WTC11 (cell line): ENCODE measurements around the gene SIN3A. TPM values are rescaled to one million over a fixed set of nuclear protein-coding genes. Genes with fewer than 3 reads are reported as not detected.

Experiments used
- ATAC-seq: fragments of 200-7000 bp; cut with Tn5 transposase; 2 replicates; pipeline ENCODE4 v1.10.0; 2021; ENCODE audit warnings: mild to moderate bottlenecking, moderate library complexity
- CTCF ChIA-PET: fragments of 300-600 bp; sonication (Branson Sonifier 250); formaldehyde crosslinking; loops from one replicate; lab custom pipeline; 2021; ENCODE audit warnings: antibody characterized with exemption; lab: Charles Lee
- POLR2A ChIA-PET: fragments of 350-600 bp; sonication (Branson Sonifier 250); formaldehyde crosslinking; loops from one replicate; lab custom pipeline; 2021; ENCODE audit warnings: antibody characterized with exemption; lab: Charles Lee
- DNase-seq: peaks from one replicate; pipeline ENCODE4 v3.0.0; 2021; ENCODE audit warnings: low spot score
- H3K27ac Mint-ChIP-seq: 2 replicates; pipeline ENCODE4 v1.8.0; 2021; ENCODE audit warnings: mixed read lengths
- H3K27me3 Mint-ChIP-seq: 2 replicates; pipeline ENCODE4 v1.8.0; 2021; ENCODE audit warnings: low read depth, mild to moderate bottlenecking, moderate library complexity, mixed read lengths
- H3K36me3 Mint-ChIP-seq: 2 replicates; pipeline ENCODE4 v1.8.0; 2021; ENCODE audit warnings: mixed read lengths
- H3K4me1 Mint-ChIP-seq: 2 replicates; pipeline ENCODE4 v1.8.0; 2022; ENCODE audit warnings: mixed read lengths
- H3K4me3 Mint-ChIP-seq: 2 replicates; pipeline ENCODE4 v1.8.0; 2021; ENCODE audit warnings: mild to moderate bottlenecking, moderate library complexity, mixed read lengths
- H3K9me3 Mint-ChIP-seq: 2 replicates; pipeline ENCODE4 v1.8.0; 2021; ENCODE audit warnings: mixed read lengths
- EMX1 ChIP-seq: fragments of 250-450 bp; sonication (Bioruptor Pico); IDR thresholded peaks from 2 replicates; pipeline ENCODE4 v1.8.0; 2021; ENCODE audit warnings: mild to moderate bottlenecking
- FOXK1 ChIP-seq: sonication (generic); formaldehyde crosslinking; IDR thresholded peaks from 2 replicates; pipeline ENCODE4 v1.8.0; 2022; ENCODE audit warnings: mild to moderate bottlenecking, moderate library complexity, missing genetic modification reagents
- FOXP1 ChIP-seq: sonication (generic); formaldehyde crosslinking; IDR thresholded peaks from 2 replicates; pipeline ENCODE4 v1.8.0; 2022; ENCODE audit warnings: missing genetic modification reagents, mild to moderate bottlenecking, moderate library complexity, borderline replicate concordance
- MXD4 ChIP-seq: fragments of 250-450 bp; sonication (Bioruptor Pico); IDR thresholded peaks from 2 replicates; pipeline ENCODE4 v1.8.0; 2021; ENCODE audit warnings: mild to moderate bottlenecking, moderate library complexity, borderline replicate concordance
- MYBL2 ChIP-seq: sonication (generic); formaldehyde crosslinking; IDR thresholded peaks from 2 replicates; pipeline ENCODE4 v1.8.1; 2023; ENCODE audit warnings: mild to moderate bottlenecking, moderate library complexity, missing genetic modification reagents
- NR2C2 ChIP-seq: sonication (generic); formaldehyde crosslinking; IDR thresholded peaks from 2 replicates; pipeline ENCODE4 v1.8.0; 2022; ENCODE audit warnings: mild to moderate bottlenecking, missing genetic modification reagents
- OVOL2 ChIP-seq: fragments of 250-450 bp; sonication (Bioruptor Pico); IDR thresholded peaks from 2 replicates; pipeline ENCODE4 v1.9.0; 2021; ENCODE audit warnings: mild to moderate bottlenecking, borderline replicate concordance
- PRRX2 ChIP-seq: fragments of 250-450 bp; sonication (Bioruptor Pico); IDR thresholded peaks from 2 replicates; pipeline ENCODE4 v1.8.0; 2021; ENCODE audit warnings: mild to moderate bottlenecking
- SMAD3 ChIP-seq: sonication (generic); formaldehyde crosslinking; IDR thresholded peaks from 2 replicates; pipeline ENCODE4 v1.8.0; 2022; ENCODE audit warnings: missing genetic modification reagents, mild to moderate bottlenecking, borderline replicate concordance
- SMAD4 ChIP-seq: sonication (generic); formaldehyde crosslinking; IDR thresholded peaks from 2 replicates; pipeline ENCODE4 v1.8.0; 2022; ENCODE audit warnings: mild to moderate bottlenecking, missing genetic modification reagents
- SOX15 ChIP-seq: fragments of 250-450 bp; sonication (Bioruptor Pico); IDR thresholded peaks from 2 replicates; pipeline ENCODE4 v1.9.0; 2021; ENCODE audit warnings: mild to moderate bottlenecking
- SP1 ChIP-seq: sonication (generic); formaldehyde crosslinking; conservative IDR thresholded peaks from 2 replicates; pipeline ENCODE4 v1.8.1; 2022; ENCODE audit warnings: missing genetic modification reagents
- TEAD1 ChIP-seq: sonication (generic); formaldehyde crosslinking; IDR thresholded peaks from 2 replicates; pipeline ENCODE4 v1.8.0; 2022; ENCODE audit warnings: mild to moderate bottlenecking, missing genetic modification reagents
- ZNF138 ChIP-seq: sonication (generic); formaldehyde crosslinking; conservative IDR thresholded peaks from 2 replicates; pipeline ENCODE4 v1.8.1; 2022; ENCODE audit warnings: mild to moderate bottlenecking, moderate library complexity, missing genetic modification reagents
- ZNF317 ChIP-seq: sonication (generic); formaldehyde crosslinking; IDR thresholded peaks from 2 replicates; pipeline ENCODE4 v1.8.1; 2023; ENCODE audit warnings: low read depth, mild to moderate bottlenecking, moderate library complexity, missing genetic modification reagents, borderline replicate concordance
- total RNA-seq: library from RNA; stranded (reverse); gene quantifications from 3 replicates; pipeline ENCODE4 v1.2.3, GENCODE V29; 2021
- TF ChIP-seq, protein P1 (sequence below): fragments of 250-450 bp; sonication (Bioruptor Pico); conservative IDR thresholded peaks from 2 replicates; pipeline ENCODE4 v1.9.0; 2021; ENCODE audit warnings: mild to moderate bottlenecking
- TF ChIP-seq, protein P2 (sequence below): sonication (generic); formaldehyde crosslinking; IDR thresholded peaks from 2 replicates; pipeline ENCODE4 v1.8.0; 2022; ENCODE audit warnings: mild to moderate bottlenecking, missing genetic modification reagents
- TF ChIP-seq, protein P3 (sequence below): sonication (generic); formaldehyde crosslinking; IDR thresholded peaks from 2 replicates; pipeline ENCODE4 v1.8.1; 2023; ENCODE audit warnings: mild to moderate bottlenecking, missing genetic modification reagents, moderate library complexity
- TF ChIP-seq, protein P4 (sequence below): sonication (generic); formaldehyde crosslinking; IDR thresholded peaks from 2 replicates; pipeline ENCODE4 v1.8.0; 2022; ENCODE audit warnings: missing genetic modification reagents
- TF ChIP-seq, protein P5 (sequence below): sonication (generic); formaldehyde crosslinking; IDR thresholded peaks from 2 replicates; pipeline ENCODE4 v1.8.1; 2022; ENCODE audit warnings: missing genetic modification reagents, borderline replicate concordance

SIN3A gene
- total RNA-seq, 1 experiment from 2014 or later = 113 TPM

DNA sequence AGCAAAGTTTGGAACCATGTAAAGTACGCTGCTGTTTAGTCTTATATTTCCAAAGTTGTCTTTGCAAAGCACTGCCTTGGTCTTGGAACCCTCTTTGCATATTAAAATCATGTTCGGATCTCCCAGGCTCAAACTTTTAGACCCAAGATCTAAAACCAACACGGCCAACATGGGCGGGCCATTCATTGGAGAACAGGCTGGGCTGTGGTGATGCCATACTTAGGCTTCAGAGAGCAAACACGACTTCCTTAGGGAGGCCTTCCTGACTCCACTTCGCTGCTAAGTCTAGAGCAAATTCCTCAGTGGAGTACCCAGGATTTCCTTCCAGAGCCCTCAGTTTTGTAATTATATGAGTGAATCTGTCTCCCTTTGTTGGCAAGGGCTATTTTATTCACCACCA, 86.6 kb downstream of the SIN3A start (continued):
- TF ChIP-seq PRRX2 (CRISPR knock-in tag) (no peak), TEAD1 (CRISPR knock-in tag) (no peak), SMAD3 (no peak)

DNA sequence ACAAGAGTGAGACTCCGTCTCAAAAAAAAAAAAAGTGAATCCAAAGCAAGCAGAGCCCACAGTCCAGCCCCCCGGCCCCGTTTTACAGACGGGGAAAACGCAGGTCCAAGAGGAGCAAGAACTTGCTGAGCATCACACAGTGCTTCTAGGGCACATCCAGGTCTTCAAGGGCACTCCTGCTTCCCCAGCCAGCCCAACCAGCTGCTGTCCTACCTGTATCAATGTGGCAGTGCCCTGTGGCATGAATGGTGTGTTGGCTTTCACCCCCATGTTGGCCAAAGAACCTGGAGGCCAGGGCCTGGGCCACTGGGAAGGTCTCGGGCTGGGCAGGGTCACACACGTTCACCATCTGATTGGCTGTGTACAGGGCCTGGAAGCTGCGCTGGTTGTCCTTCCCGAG, 87.7 kb downstream of the SIN3A start:
- H3K27me3 Mint-ChIP-seq = no peaks in the 10 kb centered on the region
- DNase-seq = no peak
- no peak overlapping the region for H3K27ac Mint-ChIP-seq
- no peak for ATAC-seq
- POLR2A ChIA-PET = no interaction called here
- peaks cover 27% of the 10 kb centered on the region for H3K36me3 Mint-ChIP-seq
- TF ChIP-seq, protein P1, sequence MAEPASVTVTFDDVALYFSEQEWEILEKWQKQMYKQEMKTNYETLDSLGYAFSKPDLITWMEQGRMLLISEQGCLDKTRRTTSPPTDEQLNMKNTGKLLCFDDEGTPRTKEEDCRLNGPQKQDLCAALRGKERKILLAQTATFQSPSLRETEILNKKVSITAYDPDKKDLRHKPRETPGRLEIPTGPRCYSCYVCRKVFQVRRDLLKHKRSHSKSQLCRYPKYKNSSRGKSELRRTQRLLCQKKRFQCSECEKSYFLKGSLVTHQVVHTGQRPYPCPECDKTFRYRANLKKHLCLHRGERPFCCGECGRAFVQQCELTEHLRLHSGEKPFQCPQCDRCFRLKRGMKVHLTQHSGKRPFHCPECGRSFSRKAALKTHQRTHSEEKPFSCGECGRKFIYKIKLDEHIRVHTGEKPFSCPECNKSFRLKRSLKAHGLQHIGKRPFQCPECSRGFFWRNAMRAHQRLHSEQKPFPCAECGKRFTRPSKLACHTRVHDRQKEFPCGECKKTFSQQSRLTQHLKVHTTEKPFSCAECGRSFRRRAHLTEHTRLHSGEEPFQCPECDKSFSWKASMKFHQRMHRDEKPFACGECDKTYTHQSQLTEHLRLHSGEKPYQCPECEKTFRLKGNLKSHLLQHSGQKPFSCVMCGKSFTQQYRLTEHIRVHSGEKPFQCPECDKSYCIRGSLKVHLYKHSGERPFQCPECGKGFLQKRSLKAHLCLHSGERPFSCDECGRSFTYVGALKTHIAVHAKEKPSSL = no peak
- no peaks in the 10 kb centered on the region for H3K9me3 Mint-ChIP-seq
- CTCF ChIA-PET = interaction anchor here (1.2 kb wide), 1 partner anchor 10 kb away, joined by 3 read pairs; no protein-coding TSS in a partner anchor
- peaks cover 6% of the 10 kb centered on the region; the same call in 1 of the 2 replicates for H3K4me1 Mint-ChIP-seq
- H3K4me3 Mint-ChIP-seq = no peak overlapping the region

DNA sequence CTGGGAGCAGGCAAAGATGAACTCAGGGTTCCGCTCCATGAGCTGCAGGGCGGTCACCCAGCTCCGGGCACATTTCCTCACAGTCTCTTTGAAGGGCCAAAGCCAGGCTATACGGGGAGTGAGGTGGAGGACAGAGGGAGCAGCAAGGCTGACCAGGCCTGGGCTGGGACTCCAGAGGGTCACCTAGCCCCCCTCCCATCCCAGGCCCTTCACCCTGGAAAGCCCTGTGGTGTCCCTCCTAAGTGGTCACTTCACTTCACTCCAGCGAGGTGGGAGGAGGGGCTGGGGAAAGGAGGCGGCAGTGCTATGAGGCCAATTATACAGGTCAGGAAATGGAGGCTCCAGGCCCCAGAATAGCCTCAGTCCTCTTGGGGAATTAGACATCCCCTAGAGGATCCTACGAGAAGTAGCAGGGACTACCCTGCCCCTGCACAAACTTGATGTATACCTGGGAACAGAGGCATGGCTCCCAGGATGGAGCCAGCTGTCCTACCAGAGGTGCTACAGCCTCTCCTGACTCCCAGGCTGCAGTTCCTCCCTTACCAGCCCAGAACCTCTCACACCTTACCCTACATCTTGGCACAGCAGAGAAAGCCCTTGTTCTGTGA, 88.7 kb downstream of the SIN3A start:
- no peaks in the 10 kb centered on the region for H3K27me3 Mint-ChIP-seq
- DNase-seq = no peak
- H3K9me3 Mint-ChIP-seq = no peaks in the 10 kb centered on the region
- POLR2A ChIA-PET = no interaction called here
- H3K4me1 Mint-ChIP-seq = 0 out of 2 replicates have a peak, but pooled peaks cover 3% of the 10 kb centered on the region
- H3K36me3 Mint-ChIP-seq = peaks cover 33% of the 10 kb centered on the region
- CTCF ChIA-PET = interaction anchor here (0.6 to 1.2 kb wide), 2 partner anchors 9 to 361 kb away, joined by 3 to 4 read pairs; no protein-coding TSS in a partner anchor
- H3K4me3 Mint-ChIP-seq = no peak overlapping the region
- ATAC-seq = peak; percentile 63
- no peak for TF ChIP-seq NR2C2 (CRISPR knock-in tag)
- no peak for TF ChIP-seq FOXK1
- TF ChIP-seq FOXP1 = no peak
- no peak for TF ChIP-seq ZNF138 (CRISPR knock-in tag)
- TF ChIP-seq SP1 (CRISPR knock-in tag) = no peak
- TF ChIP-seq EMX1 (CRISPR knock-in tag) = no peak
- no peak for TF ChIP-seq MXD4 (CRISPR knock-in tag)
- TF ChIP-seq, protein P2, sequence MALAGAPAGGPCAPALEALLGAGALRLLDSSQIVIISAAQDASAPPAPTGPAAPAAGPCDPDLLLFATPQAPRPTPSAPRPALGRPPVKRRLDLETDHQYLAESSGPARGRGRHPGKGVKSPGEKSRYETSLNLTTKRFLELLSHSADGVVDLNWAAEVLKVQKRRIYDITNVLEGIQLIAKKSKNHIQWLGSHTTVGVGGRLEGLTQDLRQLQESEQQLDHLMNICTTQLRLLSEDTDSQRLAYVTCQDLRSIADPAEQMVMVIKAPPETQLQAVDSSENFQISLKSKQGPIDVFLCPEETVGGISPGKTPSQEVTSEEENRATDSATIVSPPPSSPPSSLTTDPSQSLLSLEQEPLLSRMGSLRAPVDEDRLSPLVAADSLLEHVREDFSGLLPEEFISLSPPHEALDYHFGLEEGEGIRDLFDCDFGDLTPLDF (CRISPR knock-in tag) = no peak
- no peak for TF ChIP-seq ZNF317 (CRISPR knock-in tag)
- TF ChIP-seq, protein P3, sequence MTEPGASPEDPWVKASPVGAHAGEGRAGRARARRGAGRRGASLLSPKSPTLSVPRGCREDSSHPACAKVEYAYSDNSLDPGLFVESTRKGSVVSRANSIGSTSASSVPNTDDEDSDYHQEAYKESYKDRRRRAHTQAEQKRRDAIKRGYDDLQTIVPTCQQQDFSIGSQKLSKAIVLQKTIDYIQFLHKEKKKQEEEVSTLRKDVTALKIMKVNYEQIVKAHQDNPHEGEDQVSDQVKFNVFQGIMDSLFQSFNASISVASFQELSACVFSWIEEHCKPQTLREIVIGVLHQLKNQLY (CRISPR knock-in tag) = no peak
- no peak for TF ChIP-seq PRRX2 (CRISPR knock-in tag)
- TF ChIP-seq SOX15 = no peak
- TF ChIP-seq, protein P1 = no peak
- no peak for TF ChIP-seq MYBL2 (CRISPR knock-in tag)
- TF ChIP-seq OVOL2 (CRISPR knock-in tag) = no peak
- no peak for TF ChIP-seq SMAD4 (CRISPR knock-in tag)
- TF ChIP-seq, protein P4, sequence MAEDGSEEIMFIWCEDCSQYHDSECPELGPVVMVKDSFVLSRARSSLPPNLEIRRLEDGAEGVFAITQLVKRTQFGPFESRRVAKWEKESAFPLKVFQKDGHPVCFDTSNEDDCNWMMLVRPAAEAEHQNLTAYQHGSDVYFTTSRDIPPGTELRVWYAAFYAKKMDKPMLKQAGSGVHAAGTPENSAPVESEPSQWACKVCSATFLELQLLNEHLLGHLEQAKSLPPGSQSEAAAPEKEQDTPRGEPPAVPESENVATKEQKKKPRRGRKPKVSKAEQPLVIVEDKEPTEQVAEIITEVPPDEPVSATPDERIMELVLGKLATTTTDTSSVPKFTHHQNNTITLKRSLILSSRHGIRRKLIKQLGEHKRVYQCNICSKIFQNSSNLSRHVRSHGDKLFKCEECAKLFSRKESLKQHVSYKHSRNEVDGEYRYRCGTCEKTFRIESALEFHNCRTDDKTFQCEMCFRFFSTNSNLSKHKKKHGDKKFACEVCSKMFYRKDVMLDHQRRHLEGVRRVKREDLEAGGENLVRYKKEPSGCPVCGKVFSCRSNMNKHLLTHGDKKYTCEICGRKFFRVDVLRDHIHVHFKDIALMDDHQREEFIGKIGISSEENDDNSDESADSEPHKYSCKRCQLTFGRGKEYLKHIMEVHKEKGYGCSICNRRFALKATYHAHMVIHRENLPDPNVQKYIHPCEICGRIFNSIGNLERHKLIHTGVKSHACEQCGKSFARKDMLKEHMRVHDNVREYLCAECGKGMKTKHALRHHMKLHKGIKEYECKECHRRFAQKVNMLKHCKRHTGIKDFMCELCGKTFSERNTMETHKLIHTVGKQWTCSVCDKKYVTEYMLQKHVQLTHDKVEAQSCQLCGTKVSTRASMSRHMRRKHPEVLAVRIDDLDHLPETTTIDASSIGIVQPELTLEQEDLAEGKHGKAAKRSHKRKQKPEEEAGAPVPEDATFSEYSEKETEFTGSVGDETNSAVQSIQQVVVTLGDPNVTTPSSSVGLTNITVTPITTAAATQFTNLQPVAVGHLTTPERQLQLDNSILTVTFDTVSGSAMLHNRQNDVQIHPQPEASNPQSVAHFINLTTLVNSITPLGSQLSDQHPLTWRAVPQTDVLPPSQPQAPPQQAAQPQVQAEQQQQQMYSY (CRISPR knock-in tag) = no peak
- TF ChIP-seq, protein P5, sequence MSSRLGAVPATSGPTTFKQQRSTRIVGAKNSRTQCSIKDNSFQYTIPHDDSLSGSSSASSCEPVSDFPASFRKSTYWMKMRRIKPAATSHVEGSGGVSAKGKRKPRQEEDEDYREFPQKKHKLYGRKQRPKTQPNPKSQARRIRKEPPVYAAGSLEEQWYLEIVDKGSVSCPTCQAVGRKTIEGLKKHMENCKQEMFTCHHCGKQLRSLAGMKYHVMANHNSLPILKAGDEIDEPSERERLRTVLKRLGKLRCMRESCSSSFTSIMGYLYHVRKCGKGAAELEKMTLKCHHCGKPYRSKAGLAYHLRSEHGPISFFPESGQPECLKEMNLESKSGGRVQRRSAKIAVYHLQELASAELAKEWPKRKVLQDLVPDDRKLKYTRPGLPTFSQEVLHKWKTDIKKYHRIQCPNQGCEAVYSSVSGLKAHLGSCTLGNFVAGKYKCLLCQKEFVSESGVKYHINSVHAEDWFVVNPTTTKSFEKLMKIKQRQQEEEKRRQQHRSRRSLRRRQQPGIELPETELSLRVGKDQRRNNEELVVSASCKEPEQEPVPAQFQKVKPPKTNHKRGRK (CRISPR knock-in tag) = no peak
- H3K27ac Mint-ChIP-seq = 0 out of 2 replicates have a peak overlapping the region, but pooled peaks have one; percentile 28
